GM12878 (cell line): ENCODE measurements around the gene SGCD.

Experiments used
- PBX3 ChIP-seq: IDR thresholded peaks from 2 replicates; pipeline ENCODE4 v1.6.1; 2011; ENCODE audit warnings: mild to moderate bottlenecking, low read depth, low read length, moderate library complexity; ENCODE audit not compliant: insufficient replicate concordance
- POLR2A ChIP-seq: IDR thresholded peaks from 2 replicates; pipeline ENCODE4 v1.6.1; 2011; ENCODE audit warnings: low read depth, mild to moderate bottlenecking, low read length

- TF ChIP-seq PBX3 (no peak), POLR2A (no peak)
Measured at GRCh38 chr5:156331181-156331580, 4.2 kb downstream of the SGCD start.
